GM12875 (cell line): Measurements from ENCODE around the gene CACNA1G.

ENCODE experiments used
- H3K4me3 ChIP-seq: one replicate; pipeline ENCODE4 v1.5.1; 2011; ENCODE audit warnings: low read depth, low read length, control low read depth
- CTCF ChIP-seq: IDR thresholded peaks from 2 replicates; pipeline ENCODE4 v1.5.1; 2011; ENCODE audit warnings: low read depth, mild to moderate bottlenecking, control low read depth, inconsistent platforms, low read length, moderate library complexity, borderline replicate concordance; ENCODE audit not compliant: insufficient read depth

The CACNA1G gene

DNA sequence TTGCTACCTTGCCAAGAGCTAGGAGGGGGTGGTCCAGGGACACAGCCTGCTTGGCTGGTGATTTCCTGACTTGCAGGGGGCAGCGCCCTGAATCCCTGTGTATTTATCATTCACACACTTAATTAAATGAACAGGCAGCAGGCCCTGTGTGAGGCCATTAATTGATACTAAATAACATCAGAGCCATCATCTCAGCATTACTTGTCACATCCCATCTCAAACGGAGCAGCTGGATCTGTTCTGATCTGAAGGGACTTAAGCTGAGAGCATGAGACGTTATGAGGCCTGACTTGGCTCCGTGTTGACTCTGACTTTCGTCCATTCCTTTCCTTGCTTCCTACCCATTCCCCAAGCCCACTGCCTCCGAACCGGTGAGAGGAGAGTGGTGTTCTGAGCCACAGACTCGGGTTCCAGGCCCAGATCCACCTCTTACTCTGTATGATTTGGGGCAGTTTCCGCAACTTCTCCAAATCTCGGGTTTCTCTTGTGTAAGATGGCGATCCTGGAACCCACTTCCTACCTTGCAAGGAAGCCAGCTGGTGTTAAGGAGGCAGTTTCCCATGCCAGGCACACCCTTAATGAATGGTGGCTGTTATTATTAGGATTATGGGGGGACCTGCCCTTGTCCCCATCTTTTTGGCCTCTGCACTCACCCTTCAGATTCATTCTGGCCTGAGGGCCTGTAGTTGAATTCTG lies 33.8 kb downstream of the CACNA1G start:
- no peak for TF ChIP-seq CTCF
- H3K4me3 ChIP-seq: no peak overlapping the region

DNA sequence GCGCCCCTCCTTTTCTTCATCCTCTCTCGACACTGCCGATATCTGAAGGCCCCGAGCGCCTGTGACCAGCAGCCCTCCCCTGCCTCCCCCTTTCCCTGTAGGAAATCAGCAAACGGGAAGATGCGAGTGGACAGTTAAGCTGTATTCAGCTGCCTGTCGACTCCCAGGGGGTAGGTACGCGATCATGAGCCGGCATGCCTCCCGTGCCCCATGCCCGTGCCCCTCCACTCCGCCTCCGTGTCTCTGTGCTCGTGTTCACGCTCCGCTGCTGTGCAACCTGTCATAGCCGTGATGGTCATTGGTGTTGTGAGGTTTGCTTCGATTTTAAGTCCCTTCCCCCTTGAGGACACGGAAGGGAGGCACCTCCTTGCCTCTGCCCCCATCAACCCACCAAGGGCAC lies 34.4 kb downstream of the CACNA1G start:
- H3K4me3 ChIP-seq: no peak overlapping the region
- no peak for TF ChIP-seq CTCF

- TF ChIP-seq CTCF: no peak
- H3K4me3 ChIP-seq: no peak overlapping the region
Measured at GRCh38 chr17:50596191-50597037, 35.9 kb downstream of the CACNA1G start.

GRCh38 chr17:50598487-50598886 lies 38.0 kb downstream of the CACNA1G start:
- TF ChIP-seq CTCF: no peak
- no peak overlapping the region for H3K4me3 ChIP-seq

- H3K4me3 ChIP-seq: no peak overlapping the region
- TF ChIP-seq CTCF: no peak
Measured at GRCh38 chr17:50599606-50600005, 39.1 kb downstream of the CACNA1G start.

- TF ChIP-seq CTCF: no peak
- H3K4me3 ChIP-seq: no peak overlapping the region
Measured at GRCh38 chr17:50601823-50602375, 41.4 kb downstream of the CACNA1G start.
